ENCODE measurements around the gene OGT. TPM values are rescaled to one million over a fixed set of nuclear protein-coding genes. Genes with fewer than 3 reads are reported as not detected.

The OGT gene
- 180 and 189 TPM in 2 replicates for total RNA-seq

DNA sequence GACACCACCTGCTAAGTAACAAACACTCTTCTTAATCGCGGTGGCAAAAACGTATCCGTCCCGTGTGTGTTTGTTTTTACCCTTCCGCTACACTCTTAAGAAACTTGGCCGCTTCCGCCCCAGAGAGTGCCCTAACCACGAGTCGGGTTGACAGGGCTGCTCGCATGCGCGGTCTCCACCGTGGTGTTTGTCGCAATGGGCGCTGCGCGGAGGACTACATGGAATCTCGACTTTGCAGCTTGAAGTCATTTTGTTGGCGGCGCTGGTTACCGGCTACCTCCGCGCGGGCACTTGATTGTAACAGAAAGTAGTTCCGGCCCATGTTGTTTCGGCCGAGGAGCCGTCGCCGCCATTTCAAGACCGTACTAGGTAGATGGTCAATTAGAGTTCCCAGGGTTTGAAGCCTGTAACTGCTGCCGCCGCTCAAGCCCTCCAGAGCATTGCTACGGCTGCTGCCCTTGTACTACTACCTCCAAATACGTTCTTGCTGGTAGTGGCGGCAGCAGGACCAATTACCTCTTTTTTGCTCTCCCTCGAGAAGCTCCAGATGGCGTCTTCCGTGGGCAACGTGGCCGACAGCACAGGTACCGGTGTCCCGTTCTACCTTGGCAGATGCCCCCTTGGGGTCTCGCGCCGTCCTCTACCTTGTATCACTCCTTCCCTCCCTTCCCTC lies at the start of gene OGT:
Gene OGT, plus strand, starts transcription at position 352 of the 673 bp plus-strand sequence. Its CDS starts 196 bp downstream, at position 548.

DNA sequence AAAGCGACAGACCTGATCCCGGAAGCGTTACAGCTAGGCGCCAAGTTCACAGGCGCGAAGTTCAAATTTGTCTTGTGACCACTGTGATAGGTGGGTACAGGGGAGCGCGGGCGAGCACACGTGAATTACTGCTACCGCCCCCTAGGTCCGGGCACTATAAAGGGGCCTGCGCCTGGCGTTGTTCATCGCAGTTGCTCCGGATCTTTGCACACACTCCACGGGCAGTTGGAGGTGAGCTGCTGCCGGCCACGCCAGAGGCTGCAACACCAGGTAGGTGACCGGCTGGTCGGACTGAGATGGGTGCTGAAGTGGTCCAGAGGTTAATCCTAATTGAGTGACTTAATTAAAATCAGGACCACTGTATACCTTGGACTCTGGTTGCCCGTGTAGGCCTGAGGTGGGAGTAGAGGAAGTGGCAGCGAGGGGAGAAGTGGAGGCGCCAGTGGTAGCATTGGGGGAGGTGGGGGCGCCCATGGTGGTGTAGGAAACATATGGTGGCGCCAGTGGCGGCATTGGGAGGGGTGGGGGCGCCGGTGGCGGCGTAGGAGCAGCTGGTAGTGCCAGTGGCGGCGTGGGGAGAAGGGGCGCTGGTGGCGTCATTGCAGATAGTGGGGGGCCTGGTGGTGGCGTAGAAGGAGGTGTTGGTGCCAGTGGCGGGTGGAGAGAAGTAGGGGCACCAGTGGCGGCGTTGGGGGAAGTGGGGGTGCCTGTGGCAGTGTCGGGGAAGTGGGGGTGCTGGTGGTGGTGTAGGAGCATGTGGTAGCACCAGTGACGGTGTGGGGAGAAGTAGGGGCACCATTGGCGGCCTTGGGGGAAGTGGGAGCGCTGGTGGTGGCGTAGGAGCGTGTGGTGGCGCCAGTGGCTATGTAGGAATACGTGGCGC lies 45.6 kb downstream of the OGT start, which contains the start of gene GCNA:
Gene GCNA, plus strand, starts transcription at position 185 of the 883 bp plus-strand sequence. CDS start 2,385 bp downstream, outside the sequence.

DNA sequence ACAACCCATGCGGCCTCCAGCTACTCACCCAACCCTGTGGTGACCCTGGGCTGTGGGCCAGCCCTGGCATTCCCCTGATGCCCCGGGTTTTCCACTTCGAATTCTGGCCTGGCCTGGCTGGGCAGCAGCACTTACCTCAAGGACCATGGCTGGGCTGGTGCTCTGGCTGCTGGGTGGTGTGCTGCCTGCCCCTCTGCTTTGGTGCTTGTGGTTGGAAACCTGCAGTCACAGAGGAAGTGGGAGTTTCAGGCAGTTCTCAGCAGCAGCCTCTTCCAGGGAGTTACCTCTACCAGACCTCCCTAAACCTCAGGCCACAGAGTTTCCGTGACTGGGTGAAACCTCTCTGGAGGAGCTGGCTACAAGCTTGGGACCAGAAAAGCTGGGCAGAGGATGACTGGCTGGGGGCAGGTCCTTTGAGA lies 85.4 kb downstream of the OGT start, which contains the start of gene CXCR3:
Gene CXCR3, minus strand, starts transcription at position 209 of the 419 bp plus-strand sequence. Its CDS starts 62 bp downstream, at position 147.

Small RNA genes within 50 kb of the gene (small RNA-seq; reads per million reads assigned to genes)
- not detected for gene RF00019

Other genes with a start within 250 kb of the OGT start
- gene NONO, start 249.5 kb upstream of the OGT start, total RNA-seq = 437 and 475 TPM in 2 replicates
- gene ITGB1BP2, start 231.4 kb upstream of the OGT start, total RNA-seq = 3.5 and 4.9 TPM in 2 replicates
- gene TAF1, start 166.7 kb upstream of the OGT start, total RNA-seq = 38.2 and 51.9 TPM in 2 replicates
- gene GCNA, start 45.3 kb downstream of the OGT start, total RNA-seq = 1.7 and 1.9 TPM in 2 replicates
- not detected in 2 replicates for gene CXCR3, start 85.4 kb downstream of the OGT start, total RNA-seq
- gene CXorf49, start 185.2 kb downstream of the OGT start, total RNA-seq = not detected in 2 replicates
- gene CXorf49B, start 230.2 kb downstream of the OGT start, total RNA-seq = not detected in 2 replicates